Measurements from ENCODE around the gene HCN4.

GRCh38 chr15:73331991-73332925 is 36.5 kb downstream of the HCN4 start:
- TF ChIP-seq EZH2 (IDR thresholded peaks at IDR 0.05; ENCODE audit: insufficient read depth, poor library complexity, severe bottlenecking) = no peak
- TF ChIP-seq EZH2phosphoT487 (IDR thresholded peaks at IDR 0.05; ENCODE audit: insufficient read depth, low read depth) = no peak
